ENCODE data around the gene MEX3C. TPM values are rescaled to one million over a fixed set of nuclear protein-coding genes. Genes with fewer than 3 reads are reported as not detected.

The MEX3C gene
- total and polyA plus RNA-seq, 2 donors (not counting 1 experiment from before 2014, with no cell fraction given): 39.8 to 41.8 TPM

GRCh38 chr18:51146909-51147308 is 50.6 kb downstream of the MEX3C start:
- Histone ChIP-seq H3K4me3 (replicated peaks in 1 of 4; ENCODE audit: control extremely low read depth in 1 of 4, insufficient read depth in 1 of 4, low read depth in 3 of 4, low read length in 4 of 4) (no peak overlapping the region), H4K20me1 (ENCODE audit: control insufficient read depth, extremely low read depth, insufficient read depth, low read length) (no peaks in the 10 kb centered on the region), H3K79me2 (ENCODE audit: control insufficient read depth, insufficient read depth, low read length) (no peaks in the 10 kb centered on the region), H3K27ac (ENCODE audit: insufficient read depth, low read length) (no peak overlapping the region), H2AFZ (ENCODE audit: low read length) (no peak overlapping the region), H3K9ac (ENCODE audit: insufficient read depth, low read length) (no peak overlapping the region), H3K4me2 (ENCODE audit: extremely low read depth, insufficient read depth, low read length) (no peak overlapping the region), H3K27me3 (ENCODE audit: control insufficient read depth, insufficient read depth, low read length) (no peaks in the 10 kb centered on the region), H3K9me3 (ENCODE audit: control insufficient read depth, insufficient read depth, low read depth, low read length) (no peaks in the 10 kb centered on the region), H3K36me3 (ENCODE audit: control insufficient read depth, insufficient read depth, low read length) (no peaks in the 10 kb centered on the region), H3K4me1 (ENCODE audit: control insufficient read depth, extremely low read depth, insufficient read depth, low read length) (no peaks in the 10 kb centered on the region)
- TF ChIP-seq EZH2 (IDR thresholded peaks at IDR 0.05; ENCODE audit: low read length, missing control alignments) (no peak), CTCF (conservative IDR thresholded peaks at IDR 0.05 in 1 of 2, IDR thresholded peaks at IDR 0.05 in 1 of 2; ENCODE audit: low read depth in 1 of 2, low read length in 2 of 2) (no peak)
- no peak for DNase-seq (ENCODE audit: low read depth in 2 of 2)

- TF ChIP-seq CTCF (conservative IDR thresholded peaks at IDR 0.05 in 1 of 2, IDR thresholded peaks at IDR 0.05 in 1 of 2; ENCODE audit: low read depth in 1 of 2, low read length in 2 of 2) (no peak), EZH2 (IDR thresholded peaks at IDR 0.05; ENCODE audit: low read length, missing control alignments) (no peak)
- Histone ChIP-seq H3K27me3 (ENCODE audit: control insufficient read depth, insufficient read depth, low read length) (no peaks in the 10 kb centered on the region), H3K36me3 (ENCODE audit: control insufficient read depth, insufficient read depth, low read length) (no peaks in the 10 kb centered on the region), H4K20me1 (ENCODE audit: control insufficient read depth, extremely low read depth, insufficient read depth, low read length) (no peaks in the 10 kb centered on the region), H3K4me3 (replicated peaks in 1 of 4; ENCODE audit: control extremely low read depth in 1 of 4, insufficient read depth in 1 of 4, low read depth in 3 of 4, low read length in 4 of 4) (no peak overlapping the region), H3K4me2 (ENCODE audit: extremely low read depth, insufficient read depth, low read length) (no peak overlapping the region), H2AFZ (ENCODE audit: low read length) (no peak overlapping the region), H3K27ac (ENCODE audit: insufficient read depth, low read length) (no peak overlapping the region), H3K79me2 (ENCODE audit: control insufficient read depth, insufficient read depth, low read length) (no peaks in the 10 kb centered on the region), H3K4me1 (ENCODE audit: control insufficient read depth, extremely low read depth, insufficient read depth, low read length) (no peaks in the 10 kb centered on the region), H3K9me3 (ENCODE audit: control insufficient read depth, insufficient read depth, low read depth, low read length) (no peaks in the 10 kb centered on the region), H3K9ac (ENCODE audit: insufficient read depth, low read length) (no peak overlapping the region)
- DNase-seq (ENCODE audit: low read depth in 2 of 2): no peak
Observed at GRCh38 chr18:51138936-51139335, 58.5 kb downstream of the MEX3C start.

GRCh38 chr18:51137891-51138290 is 59.6 kb downstream of the MEX3C start:
- Histone ChIP-seq H3K79me2 (ENCODE audit: control insufficient read depth, insufficient read depth, low read length) (no peaks in the 10 kb centered on the region), H3K4me2 (ENCODE audit: extremely low read depth, insufficient read depth, low read length) (no peak overlapping the region), H3K36me3 (ENCODE audit: control insufficient read depth, insufficient read depth, low read length) (no peaks in the 10 kb centered on the region), H2AFZ (ENCODE audit: low read length) (no peak overlapping the region), H3K27me3 (ENCODE audit: control insufficient read depth, insufficient read depth, low read length) (no peaks in the 10 kb centered on the region), H4K20me1 (ENCODE audit: control insufficient read depth, extremely low read depth, insufficient read depth, low read length) (no peaks in the 10 kb centered on the region), H3K4me1 (ENCODE audit: control insufficient read depth, extremely low read depth, insufficient read depth, low read length) (no peaks in the 10 kb centered on the region), H3K4me3 (replicated peaks in 1 of 4; ENCODE audit: control extremely low read depth in 1 of 4, insufficient read depth in 1 of 4, low read depth in 3 of 4, low read length in 4 of 4) (no peak overlapping the region), H3K9ac (ENCODE audit: insufficient read depth, low read length) (no peak overlapping the region), H3K27ac (ENCODE audit: insufficient read depth, low read length) (no peak overlapping the region), H3K9me3 (ENCODE audit: control insufficient read depth, insufficient read depth, low read depth, low read length) (no peaks in the 10 kb centered on the region)
- no peak for TF ChIP-seq CTCF (conservative IDR thresholded peaks at IDR 0.05 in 1 of 2, IDR thresholded peaks at IDR 0.05 in 1 of 2; ENCODE audit: low read depth in 1 of 2, low read length in 2 of 2)
- TF ChIP-seq EZH2 (IDR thresholded peaks at IDR 0.05; ENCODE audit: low read length, missing control alignments): no peak
- DNase-seq (ENCODE audit: low read depth in 2 of 2): no peak
